OCI-LY3 (cell line): ENCODE data around the gene WNT11.

Experiments
- CTCF ChIP-seq: fragments of 200-600, 300-600 bp; sonication (generic); IDR thresholded peaks from 2 replicates; pipeline ENCODE4 v1.5.1; 2014; ENCODE audit warnings: antibody characterized with exemption, low read length, low read depth
- EZH2phosphoT487 ChIP-seq: fragments of 200-600 bp; shearing (Covaris generic); IDR thresholded peaks from 2 replicates; pipeline ENCODE4 v1.6.1; 2018; ENCODE audit warnings: antibody characterized with exemption, mixed run types, low read depth

- TF ChIP-seq CTCF = no peak
- no peak for TF ChIP-seq EZH2phosphoT487
These were observed 42.9 kb downstream of the WNT11 start for GRCh38 chr11:76163289-76163880.
